HG03354 (cell line): ENCODE measurements around the gene SEMA4C.
"Not testable (repeated sequence)": the region's sequence is repeated elsewhere in the genome, so short reads cannot be mapped to it uniquely, and the experiment has no call there.

Source experiments
- ATAC-seq: cut with Tn5 transposase; IDR thresholded peaks from one replicate; pipeline ENCODE4 v1.9.1; 2021; ENCODE audit warnings: mild to moderate bottlenecking; ENCODE audit not compliant: unreplicated experiment, poor library complexity, severe bottlenecking

Gene SEMA4C

GRCh38 chr2:96868555-96869280 lies 1.2 kb downstream of the SEMA4C start:
- peak; percentile 50 for ATAC-seq

GRCh38 chr2:96867756-96868554 lies 1.9 kb downstream of the SEMA4C start:
- peak; percentile 19 for ATAC-seq

- no peak for ATAC-seq
These were observed 2.7 kb downstream of the SEMA4C start for GRCh38 chr2:96866986-96867755.

- no peak for ATAC-seq
These were observed 3.3 kb downstream of the SEMA4C start for GRCh38 chr2:96866586-96866985.

- ATAC-seq: no peak
These were observed 3.7 kb downstream of the SEMA4C start for GRCh38 chr2:96866149-96866548.

GRCh38 chr2:96865654-96866053 lies 4.2 kb downstream of the SEMA4C start:
- no peak for ATAC-seq

GRCh38 chr2:96864343-96865091 lies 5.4 kb downstream of the SEMA4C start:
- ATAC-seq: no peak

- no peak for ATAC-seq
These were observed 6.1 kb downstream of the SEMA4C start for GRCh38 chr2:96863575-96864342.

GRCh38 chr2:96863056-96863455 lies 6.8 kb downstream of the SEMA4C start:
- not testable (repeated sequence) for ATAC-seq

- no peak for ATAC-seq
These were observed 8.8 kb downstream of the SEMA4C start for GRCh38 chr2:96861074-96861473.

GRCh38 chr2:96860065-96861029 lies 9.5 kb downstream of the SEMA4C start:
- ATAC-seq: no peak

- ATAC-seq: no peak
These were observed 10.2 kb downstream of the SEMA4C start for GRCh38 chr2:96859681-96860064.

- ATAC-seq: no peak
These were observed 10.7 kb downstream of the SEMA4C start for GRCh38 chr2:96859099-96859649.

GRCh38 chr2:96857667-96858372 lies 12.1 kb downstream of the SEMA4C start, which contains the start of gene ANKRD39:
TSS of gene ANKRD39 (minus strand) at chr2:96858016. CDS start at chr2:96857987, 29 bp downstream.
- peak; percentile 91 for ATAC-seq

GRCh38 chr2:96856776-96857666 lies 12.9 kb downstream of the SEMA4C start:
- peak; percentile 0 for ATAC-seq

GRCh38 chr2:96853321-96853720 lies 16.6 kb downstream of the SEMA4C start:
- no peak for ATAC-seq
